DMS 273 (cell line): ENCODE measurements around the gene GNPTG.

ENCODE experiments used
- DNase-seq: peaks from one replicate; lab custom pipeline; 2025; ENCODE audit not compliant: unreplicated experiment; lab: John Stamatoyannopoulos, UW

Gene GNPTG

GRCh38 chr16:1351582-1352362 is at the start of gene GNPTG, which contains the start of gene TSR3:
Gene GNPTG, plus strand, starts transcription at chr16:1351931. Its CDS starts 35 bp downstream, at chr16:1351966.
Gene TSR3, minus strand, starts transcription at chr16:1351878. Its CDS starts 74 bp downstream, at chr16:1351804.
- DNase-seq: peak; percentile 95

GRCh38 chr16:1305823-1306222 is 45.9 kb upstream of the GNPTG start:
- no peak for DNase-seq

- DNase-seq: no peak
Observed at GRCh38 chr16:1306334-1306733, 45.4 kb upstream of the GNPTG start.

GRCh38 chr16:1308036-1308976 is 43.4 kb upstream of the GNPTG start:
- no peak for DNase-seq

- DNase-seq: peak; percentile 99
Observed at GRCh38 chr16:1308977-1309885, 42.5 kb upstream of the GNPTG start, which contains the start of gene UBE2I. Gene UBE2I, plus strand, starts transcription at chr16:1309636. Its CDS starts 4,395 bp downstream, at chr16:1314031.

GRCh38 chr16:1309888-1310831 is 41.6 kb upstream of the GNPTG start:
- DNase-seq: peak; percentile 52

- peak; percentile 60 for DNase-seq
Observed at GRCh38 chr16:1310832-1311200, 40.9 kb upstream of the GNPTG start.

- DNase-seq: peak; percentile 60
Observed at GRCh38 chr16:1311212-1311737, 40.5 kb upstream of the GNPTG start.

GRCh38 chr16:1311738-1312466 is 39.8 kb upstream of the GNPTG start:
- no peak for DNase-seq

GRCh38 chr16:1312467-1312816 is 39.3 kb upstream of the GNPTG start:
- no peak for DNase-seq

- no peak for DNase-seq
Observed at GRCh38 chr16:1312903-1313302, 38.8 kb upstream of the GNPTG start.

- no peak for DNase-seq
Observed at GRCh38 chr16:1313721-1314369, 37.9 kb upstream of the GNPTG start.

- no peak for DNase-seq
Observed at GRCh38 chr16:1314399-1315068, 37.2 kb upstream of the GNPTG start.

- no peak for DNase-seq
Observed at GRCh38 chr16:1315081-1316032, 36.4 kb upstream of the GNPTG start.

GRCh38 chr16:1316033-1316405 is 35.7 kb upstream of the GNPTG start:
- DNase-seq: no peak

GRCh38 chr16:1317479-1318267 is 34.1 kb upstream of the GNPTG start:
- no peak for DNase-seq
